GDM1 (cell line): ENCODE results near the gene SLC2A3.
"Not testable (repeated sequence)": the region's sequence is repeated elsewhere in the genome, so short reads cannot be mapped to it uniquely, and the experiment has no call there.

ENCODE experiments used
- DNase-seq: peaks from one replicate; lab custom pipeline; 2025; lab: John Stamatoyannopoulos, UW

SLC2A3 gene

DNA sequence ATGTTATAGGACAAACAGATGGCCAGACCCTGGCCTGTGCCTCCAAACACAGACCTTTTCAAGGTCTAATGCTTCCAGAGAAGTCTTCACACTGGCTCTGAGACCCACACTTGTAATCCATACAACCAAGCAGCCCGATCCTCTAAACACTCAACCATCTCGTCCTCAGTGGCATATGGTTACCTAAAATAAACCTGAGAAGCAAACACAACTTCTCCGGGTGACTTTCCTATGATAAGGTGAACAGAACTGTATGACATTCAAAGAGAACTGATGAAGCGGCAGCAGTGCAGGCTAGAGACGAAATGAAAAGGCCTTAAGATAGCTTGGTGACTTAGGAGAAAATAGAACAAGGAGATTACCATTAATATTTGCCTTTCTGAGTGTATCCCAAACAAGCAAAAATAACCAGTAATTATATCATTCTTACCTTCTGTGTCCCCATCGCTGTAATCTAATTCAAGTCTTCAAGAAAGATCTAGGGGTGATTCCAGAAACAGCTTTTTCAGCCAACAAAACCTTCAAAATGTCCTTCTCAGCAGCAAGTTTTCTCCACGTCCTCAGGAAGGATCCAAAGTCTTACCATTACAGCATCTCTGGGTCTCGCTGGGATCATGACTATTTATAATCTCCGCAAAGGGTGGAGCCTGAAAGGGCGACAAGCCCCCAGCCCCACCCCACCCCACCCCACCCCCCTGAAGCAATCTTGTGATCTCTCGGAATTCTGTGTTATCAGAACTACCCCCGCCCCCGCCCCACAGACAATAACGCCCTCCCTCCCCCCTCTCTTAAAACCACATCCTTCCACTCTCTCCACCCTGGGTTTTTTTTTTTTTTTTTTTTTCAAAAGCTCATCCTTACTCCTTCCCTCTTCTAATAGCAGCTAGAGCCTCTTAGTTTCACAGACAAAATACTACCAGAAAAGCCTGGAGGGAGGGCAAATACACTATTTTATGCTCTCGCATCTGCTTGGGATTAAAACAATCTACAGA is at the start of gene SLC2A3:
SLC2A3 (minus strand) TSS at position 598 of the 992 bp plus-strand sequence; CDS start at position 445, 153 bp downstream.
- peak; percentile 75 for DNase-seq

DNA sequence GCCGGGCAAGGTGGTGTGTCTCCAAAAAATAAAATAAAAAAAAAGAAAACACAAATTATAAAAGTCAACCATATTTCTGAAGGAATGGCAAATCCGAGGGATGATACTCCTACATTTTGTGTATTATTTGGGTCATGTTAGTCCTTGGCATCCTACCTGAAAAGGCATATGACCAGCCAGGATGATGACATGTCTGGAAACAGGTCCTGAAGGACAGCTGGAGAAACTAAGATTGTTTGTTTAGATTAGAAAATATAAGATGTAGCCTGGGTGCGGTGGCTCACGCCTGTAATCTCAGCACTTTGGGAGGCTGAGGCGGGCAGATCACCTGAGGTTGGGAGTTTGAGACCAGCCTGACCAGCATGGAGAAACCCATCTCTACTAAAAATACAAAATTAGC is 48.9 kb upstream of the SLC2A3 start:
- no peak for DNase-seq

DNA sequence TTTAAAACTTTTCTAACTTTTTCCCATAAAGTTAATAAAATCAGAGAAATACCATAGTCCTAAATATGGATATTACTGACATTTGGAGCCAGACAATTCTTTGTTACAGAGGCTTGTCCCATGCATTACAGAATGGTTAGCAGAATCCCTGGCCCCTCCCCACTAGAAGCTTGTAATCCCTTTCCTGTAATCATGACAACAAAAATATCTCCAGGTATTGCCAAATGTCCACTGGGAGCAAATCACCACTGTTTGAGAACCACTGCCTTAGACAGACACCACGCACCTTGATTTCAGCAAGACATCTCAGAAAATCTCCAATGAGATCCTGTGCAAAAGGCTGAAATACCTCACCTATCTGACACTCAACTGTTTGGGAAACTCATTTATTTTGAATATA is 47.5 kb upstream of the SLC2A3 start:
- DNase-seq: not testable (repeated sequence)

DNA sequence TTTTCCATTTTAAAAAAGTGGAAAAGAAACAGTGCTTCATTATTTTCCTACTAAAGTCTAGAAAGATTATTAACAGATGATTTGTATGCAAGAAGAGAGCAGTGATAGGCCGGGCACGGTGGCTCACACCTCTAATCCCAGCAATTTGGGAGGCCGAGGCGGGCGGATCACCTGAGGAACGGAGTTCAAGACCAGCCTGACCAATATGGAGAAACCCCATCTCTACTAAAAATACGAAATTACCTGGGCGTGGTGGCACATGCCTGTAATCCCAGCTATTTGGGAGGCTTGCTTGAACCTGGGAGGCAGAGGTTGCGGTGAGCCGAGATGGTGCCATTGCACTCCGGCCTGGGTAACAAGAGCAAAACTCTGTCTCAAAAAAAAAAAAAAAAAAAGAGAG is 47.0 kb upstream of the SLC2A3 start:
- DNase-seq: not testable (repeated sequence)

DNA sequence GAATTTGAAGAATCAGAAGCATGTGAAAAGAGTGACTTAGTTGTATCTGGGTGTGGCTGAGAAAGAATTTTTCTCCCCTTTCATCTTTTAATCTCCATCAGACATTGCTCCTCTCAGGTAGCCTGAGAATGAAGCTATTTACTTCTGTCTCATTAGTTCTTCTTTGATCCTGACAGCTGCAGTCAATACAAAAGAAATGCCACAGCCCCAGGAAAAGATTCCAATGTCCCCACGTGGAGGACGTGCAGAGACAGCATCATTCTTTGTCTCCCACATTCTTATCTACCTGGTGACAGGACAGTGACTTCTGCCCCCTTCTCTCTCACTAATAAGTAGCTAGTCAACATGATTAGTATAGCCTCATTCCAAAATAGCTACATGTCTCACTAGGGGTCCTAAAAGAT is 46.3 kb upstream of the SLC2A3 start:
- not testable (repeated sequence) for DNase-seq

DNA sequence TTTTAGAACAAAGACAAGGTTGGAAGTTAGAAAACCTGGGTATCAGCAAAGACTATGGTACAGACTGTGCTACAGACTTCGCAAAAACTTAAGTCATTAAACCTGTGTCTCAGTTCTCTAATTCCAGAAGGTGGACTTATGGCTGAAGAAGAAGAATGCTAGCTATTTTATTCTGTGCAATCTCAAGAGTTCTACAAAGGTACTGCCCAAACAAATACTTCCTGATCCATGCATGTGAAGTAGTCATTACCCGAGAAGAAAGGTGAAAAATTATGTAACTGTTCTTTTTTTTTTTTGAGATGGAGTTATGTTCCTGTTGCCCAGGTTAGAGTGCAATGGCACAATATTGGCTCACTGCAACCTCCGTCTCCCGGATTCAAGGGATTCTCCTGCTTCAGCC is 45.5 kb upstream of the SLC2A3 start:
- no peak for DNase-seq

DNA sequence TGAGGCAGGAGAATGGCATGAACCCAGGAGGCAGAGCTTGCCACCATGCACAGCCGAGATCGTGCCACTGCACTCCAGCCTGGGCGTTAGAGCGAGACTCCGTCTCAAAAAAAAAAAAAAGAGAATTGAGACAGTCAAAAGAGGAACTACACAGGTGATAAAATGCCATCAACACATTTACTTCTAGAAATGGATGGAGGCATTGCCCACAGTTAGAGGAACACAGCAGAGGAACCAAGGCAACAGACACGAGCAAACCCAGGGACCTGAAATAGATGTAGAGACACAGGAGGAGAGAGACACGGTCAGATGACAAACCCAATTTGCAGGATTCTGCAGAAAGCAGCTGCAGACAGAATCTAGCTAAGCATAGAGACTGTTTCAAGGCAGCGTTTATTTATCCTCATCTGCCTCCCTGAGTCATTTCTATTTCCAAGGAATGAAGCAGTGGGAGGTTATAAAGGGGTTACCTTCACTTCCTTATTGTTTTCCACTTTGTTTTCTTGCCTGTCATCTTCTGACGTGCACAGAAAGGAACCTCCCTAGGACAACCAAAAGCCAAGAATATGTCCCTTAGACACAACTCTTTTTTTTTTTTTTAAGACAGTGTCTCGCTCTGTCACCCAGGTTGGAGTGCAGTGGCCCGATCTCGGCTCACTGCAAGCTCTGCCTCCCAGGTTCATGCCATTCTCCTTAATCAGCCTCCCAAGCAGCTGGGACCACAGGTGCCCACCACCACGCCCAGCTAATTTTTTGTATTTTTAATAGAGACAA is 41.6 kb upstream of the SLC2A3 start:
- DNase-seq: not testable (repeated sequence)

DNA sequence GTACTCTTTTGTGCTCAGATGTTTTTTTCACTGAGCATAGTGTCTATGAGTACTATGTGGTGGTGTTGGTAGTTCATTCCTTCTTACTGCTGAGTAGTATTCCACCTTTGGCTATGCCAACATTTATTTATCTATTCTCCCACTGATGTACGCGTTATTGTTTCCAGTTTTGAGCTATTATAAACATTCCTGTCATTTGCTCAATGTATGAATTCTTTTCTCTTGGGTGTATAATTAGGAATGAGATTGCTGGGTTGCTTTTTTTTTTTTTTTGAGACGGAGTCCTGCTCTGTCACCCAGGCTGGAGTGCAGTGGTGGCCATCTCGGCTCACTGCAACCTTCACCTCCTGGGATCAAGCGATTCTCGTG is 37.5 kb upstream of the SLC2A3 start:
- no peak for DNase-seq

DNA sequence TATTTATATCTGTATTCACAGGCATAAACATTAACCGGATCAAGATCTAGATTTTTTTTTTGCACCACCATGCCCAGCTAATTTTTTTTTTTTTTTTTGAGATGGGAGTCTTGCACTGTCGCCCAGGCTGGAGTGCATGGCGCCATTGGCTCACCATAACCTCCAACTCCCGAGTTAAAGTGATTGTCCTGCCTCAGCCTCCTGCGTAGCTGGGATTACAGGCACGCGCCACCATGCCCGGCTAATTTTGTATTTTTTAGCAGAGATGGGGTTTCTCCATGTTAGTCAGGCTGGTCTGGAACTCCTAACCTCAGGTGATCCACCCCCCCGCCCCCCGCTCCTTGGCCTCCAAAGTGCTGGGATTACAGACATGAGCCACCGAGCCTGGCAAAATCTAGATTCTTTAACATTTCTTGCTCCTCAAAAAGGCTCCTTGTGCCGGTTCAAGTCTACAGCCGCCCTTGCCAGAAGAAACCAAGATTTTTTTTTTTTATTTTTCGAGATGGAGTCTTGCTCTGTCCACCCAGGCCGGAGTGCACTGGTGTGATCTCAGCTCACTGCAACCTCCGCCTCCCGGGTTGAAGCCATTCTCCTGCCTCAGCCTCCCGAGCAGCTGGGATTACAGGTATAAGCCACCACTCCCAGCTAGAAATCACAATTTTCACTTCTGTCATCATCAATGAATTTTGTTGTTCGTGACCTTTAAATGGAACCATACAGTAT is 36.9 kb upstream of the SLC2A3 start:
- DNase-seq: no peak

DNA sequence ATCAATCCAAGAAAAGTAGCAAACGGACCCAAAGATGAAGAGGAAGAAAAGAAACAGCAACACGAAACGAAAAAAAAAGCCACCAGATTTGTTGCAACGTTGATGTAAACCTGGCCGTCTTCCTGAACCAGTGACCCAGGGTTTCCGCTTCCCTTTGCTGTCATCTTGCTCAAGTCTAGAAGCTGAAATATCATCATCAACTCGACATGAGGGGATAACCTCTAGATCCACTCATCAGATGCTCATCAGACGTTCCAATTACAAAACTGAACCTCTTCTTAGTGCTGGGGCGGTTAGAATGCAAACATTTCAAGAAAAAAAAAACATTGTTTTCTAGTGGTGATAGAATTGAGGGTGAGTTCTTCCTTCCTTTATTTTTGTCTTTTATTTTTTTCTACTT is 36.3 kb upstream of the SLC2A3 start:
- DNase-seq: not testable (repeated sequence)

DNA sequence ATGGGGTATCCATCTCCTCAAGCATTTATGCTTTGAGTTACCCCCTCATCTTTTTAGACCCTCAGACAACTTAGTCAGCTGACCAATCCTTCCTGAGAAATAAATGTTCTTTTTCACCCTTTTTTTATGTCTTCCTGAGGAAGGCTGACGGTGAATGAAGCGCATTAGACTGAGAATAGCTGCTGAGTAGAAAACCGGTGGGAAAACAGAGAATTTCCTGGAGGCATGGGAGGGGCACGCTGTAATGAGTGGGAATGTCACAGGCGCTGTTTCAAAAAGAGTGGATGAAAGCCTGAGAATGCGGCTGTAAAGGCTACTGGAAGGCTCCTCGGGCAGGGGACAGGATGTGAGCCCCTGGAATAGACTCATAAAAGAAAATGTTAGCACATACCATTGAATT is 35.8 kb upstream of the SLC2A3 start:
- not testable (repeated sequence) for DNase-seq

DNA sequence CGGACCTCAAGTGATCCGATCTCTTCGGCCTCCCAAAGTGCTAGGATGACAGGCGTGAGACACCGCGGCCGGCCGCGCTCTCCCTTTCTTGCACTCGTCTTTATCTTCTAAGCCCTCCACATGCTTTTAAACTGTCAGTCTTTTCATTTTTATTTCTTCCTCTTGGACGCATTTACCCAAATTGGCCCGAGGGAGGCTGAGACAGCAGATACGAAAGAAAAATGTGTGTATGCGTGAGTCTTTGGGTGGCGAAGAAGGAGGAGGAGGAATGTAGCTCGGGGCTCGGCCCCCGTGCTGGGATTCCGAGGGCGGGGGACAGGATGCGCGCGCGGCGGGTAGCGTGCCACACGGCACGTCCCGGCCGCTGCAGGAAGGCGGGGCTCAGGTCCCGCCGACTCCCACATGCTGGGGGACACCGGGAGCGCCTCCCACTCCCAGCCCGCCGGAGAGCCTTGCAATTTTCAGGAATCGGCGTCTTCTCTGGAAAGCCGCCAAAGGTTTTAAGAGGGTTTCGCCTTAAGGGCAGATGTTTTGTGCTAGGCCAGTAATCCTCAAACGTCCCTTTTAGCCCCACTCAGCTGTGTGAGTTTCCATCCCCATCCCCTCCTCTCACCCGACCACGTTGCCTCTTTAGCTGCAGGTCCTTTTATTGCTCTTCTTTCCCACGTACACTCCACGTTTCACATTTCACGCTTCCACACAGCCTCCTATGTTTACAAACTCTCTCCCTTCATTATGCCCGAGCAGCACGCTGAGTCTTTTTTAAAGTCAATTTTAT is 34.7 kb upstream of the SLC2A3 start:
- peak; percentile 84 for DNase-seq

DNA sequence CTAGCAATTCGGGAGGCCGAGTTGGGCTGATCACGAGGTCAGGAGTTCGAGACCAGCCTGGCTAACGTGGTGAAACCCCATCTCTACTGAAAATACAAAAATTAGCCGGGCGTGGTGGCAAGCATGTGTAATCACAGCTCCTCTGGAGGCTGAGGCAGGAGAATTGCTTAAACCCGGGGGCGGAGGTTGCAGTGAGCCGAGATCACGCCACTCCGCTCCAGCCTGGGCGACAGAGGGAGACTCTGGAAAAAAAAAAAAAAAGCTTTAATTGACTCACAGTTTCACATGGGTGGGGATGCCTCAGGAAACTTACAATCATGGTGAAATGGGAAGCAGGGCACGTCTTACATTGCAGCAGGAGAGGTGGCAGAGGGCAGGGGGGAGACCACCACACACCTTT is 30.6 kb upstream of the SLC2A3 start:
- DNase-seq: no peak

DNA sequence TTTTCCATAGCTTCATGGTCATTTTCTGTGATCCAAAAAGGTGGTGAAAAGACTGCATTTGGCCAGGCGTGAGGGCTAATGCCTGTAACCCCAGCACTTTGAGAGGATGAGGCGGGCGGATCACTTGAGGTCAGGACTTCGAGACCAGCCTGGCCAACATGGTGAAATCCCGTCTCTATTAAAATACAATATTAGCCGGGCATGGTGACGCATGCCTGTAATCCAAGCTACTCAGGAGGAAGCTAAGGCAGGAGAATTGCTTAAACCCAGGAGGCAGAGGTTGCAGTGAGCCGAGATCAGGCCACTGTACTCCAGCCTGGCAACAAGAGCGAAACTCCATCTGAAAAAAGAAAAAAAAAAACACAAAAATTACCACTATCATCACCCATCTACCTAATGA is 28.7 kb upstream of the SLC2A3 start:
- DNase-seq: not testable (repeated sequence)

DNA sequence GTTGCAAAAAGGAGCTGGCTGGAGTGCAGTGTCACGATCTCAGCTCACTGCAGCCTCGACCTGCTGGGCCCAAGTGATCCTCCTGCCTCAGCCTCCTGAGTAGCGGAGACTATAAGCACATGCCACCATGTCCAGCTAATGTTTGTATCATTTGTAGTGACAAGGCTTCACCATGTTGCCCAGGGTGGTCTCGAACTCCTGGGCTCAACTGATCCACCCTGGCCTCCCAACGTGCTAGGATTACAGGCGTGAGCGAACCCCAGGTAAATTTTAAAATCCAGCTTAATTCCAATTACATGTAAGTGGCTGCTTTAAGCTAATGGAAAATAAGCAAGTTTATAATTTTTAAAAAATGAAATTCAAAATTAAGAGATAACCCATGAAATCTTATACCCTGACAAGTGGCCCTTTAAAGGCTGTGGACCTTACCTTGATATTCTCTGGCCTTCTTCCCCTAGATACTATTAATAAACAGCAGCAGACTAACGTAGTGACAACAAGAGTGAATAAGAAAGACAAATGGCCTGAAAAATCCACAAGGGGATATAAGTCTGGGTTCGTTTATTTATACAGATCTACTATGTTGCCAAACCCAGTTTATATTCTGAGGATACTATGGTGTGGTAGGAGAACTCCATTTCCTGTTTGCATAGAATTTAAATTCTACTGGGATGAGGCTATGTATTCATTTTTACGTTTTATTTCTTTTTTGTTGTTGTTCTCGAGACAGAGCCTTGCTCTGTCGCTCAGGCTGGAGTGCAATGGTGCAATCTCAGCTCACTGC is 25.6 kb upstream of the SLC2A3 start:
- DNase-seq: no peak

DNA sequence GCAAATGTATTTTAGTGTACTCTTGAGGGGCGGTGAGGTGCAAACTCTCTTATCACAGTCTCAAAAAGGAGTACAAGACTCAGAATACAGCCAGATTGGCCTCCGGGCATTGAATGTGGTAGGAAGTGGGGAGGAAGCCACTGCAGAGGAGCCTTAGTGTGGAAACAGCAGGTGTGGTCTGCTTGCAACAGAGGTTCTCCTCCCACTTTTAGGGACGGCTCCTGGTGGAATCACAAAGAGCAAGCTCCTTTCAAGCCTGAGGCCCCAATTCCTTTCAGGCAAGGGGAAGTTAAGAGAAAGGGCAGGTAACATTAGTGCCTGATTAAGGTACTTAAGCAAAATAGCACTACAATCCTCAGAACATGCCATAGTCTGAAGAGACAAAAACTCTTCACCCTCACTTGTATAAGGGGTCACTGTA is 23.7 kb upstream of the SLC2A3 start:
- DNase-seq: peak; percentile 81

DNA sequence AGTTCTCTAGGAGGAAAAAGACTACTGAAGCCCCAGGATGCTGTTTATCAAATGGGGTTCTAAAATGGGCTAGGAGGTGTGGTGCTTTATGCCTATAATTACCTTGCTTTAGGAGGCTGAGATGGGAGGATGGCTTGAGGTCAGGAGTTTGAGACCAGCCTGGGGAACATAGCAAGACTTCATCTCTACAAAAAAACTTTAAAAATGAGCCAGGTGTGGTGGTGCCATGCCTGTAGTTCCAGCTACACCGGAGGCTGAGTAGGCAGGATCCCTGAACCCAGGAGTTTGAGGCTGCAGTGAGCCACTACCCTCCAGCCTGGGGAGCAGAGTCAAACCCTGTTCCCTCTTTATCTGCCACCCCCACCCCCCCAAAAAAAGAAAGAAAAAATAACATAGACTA is 23.3 kb upstream of the SLC2A3 start:
- DNase-seq: no peak

DNA sequence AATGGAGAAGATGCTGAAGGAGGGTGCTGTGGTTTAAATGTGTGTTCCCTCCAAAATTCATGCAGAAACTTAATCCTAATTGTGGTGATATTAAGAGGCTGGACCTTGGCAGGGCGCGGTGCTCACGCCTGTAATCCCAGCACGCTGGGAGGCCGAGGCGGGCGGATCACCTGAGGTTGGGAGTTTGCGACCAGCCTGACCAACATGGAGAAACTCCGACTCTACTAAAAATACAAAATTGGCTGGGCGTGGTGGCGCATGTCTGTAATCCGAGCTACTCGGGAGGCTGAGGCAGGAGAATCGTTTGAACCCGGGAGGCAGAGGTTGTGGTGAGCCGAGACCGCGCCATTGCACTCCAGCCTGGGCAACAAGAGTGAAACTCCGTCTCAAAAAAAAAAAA is 18.9 kb upstream of the SLC2A3 start:
- DNase-seq: not testable (repeated sequence)

DNA sequence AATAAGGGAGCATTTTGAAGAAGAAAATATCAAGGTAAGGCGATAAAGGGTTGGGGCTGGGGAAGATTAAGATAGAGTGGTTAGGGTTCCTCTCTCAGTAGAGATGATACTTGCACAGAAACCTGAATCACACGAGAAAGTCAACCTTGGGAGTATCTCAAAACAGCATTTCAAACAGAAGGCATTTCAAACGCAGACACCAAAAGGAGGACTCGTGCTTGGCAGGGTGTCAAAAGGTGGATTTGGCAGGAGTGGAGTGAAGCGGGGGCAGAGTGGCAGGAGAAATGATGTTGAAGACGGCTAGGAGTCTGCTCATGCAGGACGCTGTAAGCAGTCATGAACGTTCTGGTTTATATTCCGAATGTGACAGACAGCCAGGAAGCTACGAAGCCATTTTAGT is 18.4 kb upstream of the SLC2A3 start:
- DNase-seq: not testable (repeated sequence)

DNA sequence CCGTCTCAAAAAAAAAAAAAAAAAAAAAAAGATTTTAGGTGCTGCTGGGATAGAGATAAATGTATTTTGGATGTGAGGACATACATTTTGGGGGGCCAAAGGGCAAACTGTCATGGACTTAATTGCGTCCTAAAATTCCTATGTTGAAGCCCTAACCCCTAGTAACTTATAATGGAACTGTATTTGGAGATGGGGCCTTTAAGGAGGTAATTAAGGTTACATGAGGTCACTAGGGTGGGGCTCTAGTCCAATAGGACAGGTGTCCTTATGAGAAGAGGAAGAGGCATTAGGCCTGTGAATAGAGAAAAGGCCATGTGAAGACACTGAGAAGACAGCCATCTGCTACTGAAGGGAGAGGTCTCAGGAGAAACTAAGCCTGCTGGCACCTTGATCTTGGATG is 17.9 kb upstream of the SLC2A3 start:
- not testable (repeated sequence) for DNase-seq

DNA sequence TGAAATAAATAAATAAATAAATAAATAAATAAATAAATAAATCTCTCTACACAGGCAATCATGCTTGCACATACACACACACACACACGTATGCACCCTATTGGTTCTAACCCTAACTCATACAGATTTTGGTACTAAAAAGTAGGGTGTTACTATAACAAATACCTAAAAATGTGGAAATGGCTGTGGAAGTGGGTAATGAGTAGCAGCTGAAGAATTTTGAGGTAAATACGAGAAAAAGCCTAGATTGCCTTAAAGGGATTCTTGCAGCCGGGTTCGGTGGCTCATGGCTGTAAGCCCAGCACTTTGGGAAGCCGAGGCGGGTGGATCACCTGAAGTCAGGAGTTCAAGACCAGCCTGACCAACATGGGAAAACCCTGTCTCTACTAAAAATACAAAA is 15.7 kb upstream of the SLC2A3 start:
- DNase-seq: no peak
